Measurements from ENCODE around the gene CBX2.

The CBX2 gene

GRCh38 chr17:79745641-79746105 lies 32.3 kb upstream of the CBX2 start:
- Histone ChIP-seq H3K4me1 (ENCODE audit: control insufficient read depth in 1 of 2, insufficient read depth in 1 of 2, low read depth in 1 of 2, low read length in 1 of 2) (peaks cover 0 to 5% of the 10 kb centered on the region in 2 experiments), H3K4me3 (ENCODE audit: low read depth in 1 of 2, low read length in 1 of 2) (no peak overlapping the region), H3K36me3 (no peaks in the 10 kb centered on the region), H3K27me3 (peaks cover 99% of the 10 kb centered on the region), H3K9me3 (no peaks in the 10 kb centered on the region), H3K27ac (no peak overlapping the region)
- TF ChIP-seq CTCF (IDR thresholded peaks at IDR 0.05), result no peak

- Histone ChIP-seq H3K36me3 (no peaks in the 10 kb centered on the region), H3K4me3 (ENCODE audit: low read depth in 1 of 2, low read length in 1 of 2) (no peak overlapping the region), H3K27me3 (peaks cover 99% of the 10 kb centered on the region), H3K9me3 (no peaks in the 10 kb centered on the region), H3K4me1 (ENCODE audit: control insufficient read depth in 1 of 2, insufficient read depth in 1 of 2, low read depth in 1 of 2, low read length in 1 of 2) (peaks cover 0 to under 1% of the 10 kb centered on the region in 2 experiments), H3K27ac (no peak overlapping the region)
- no peak for TF ChIP-seq CTCF (IDR thresholded peaks at IDR 0.05)
These were observed 30.9 kb upstream of the CBX2 start for GRCh38 chr17:79746889-79747507.

GRCh38 chr17:79747508-79748294 lies 30.2 kb upstream of the CBX2 start:
- Histone ChIP-seq H3K4me3 (ENCODE audit: low read depth in 1 of 2, low read length in 1 of 2) (no peak overlapping the region), H3K9me3 (no peaks in the 10 kb centered on the region), H3K4me1 (ENCODE audit: control insufficient read depth in 1 of 2, insufficient read depth in 1 of 2, low read depth in 1 of 2, low read length in 1 of 2) (no peaks in the 10 kb centered on the region), H3K27me3 (peaks cover 99% of the 10 kb centered on the region), H3K27ac (no peak overlapping the region), H3K36me3 (no peaks in the 10 kb centered on the region)
- no peak for TF ChIP-seq CTCF (IDR thresholded peaks at IDR 0.05)

GRCh38 chr17:79748295-79749099 lies 29.5 kb upstream of the CBX2 start:
- TF ChIP-seq CTCF (IDR thresholded peaks at IDR 0.05), result no peak
- no peaks in the 10 kb centered on the region for H3K9me3 ChIP-seq
- peaks cover 99% of the 10 kb centered on the region for H3K27me3 ChIP-seq
- H3K36me3 ChIP-seq, result no peaks in the 10 kb centered on the region
- no peaks in the 10 kb centered on the region for H3K4me1 ChIP-seq (ENCODE audit: control insufficient read depth in 1 of 2, insufficient read depth in 1 of 2, low read depth in 1 of 2, low read length in 1 of 2)
- H3K27ac ChIP-seq, result no peak overlapping the region
- H3K4me3 ChIP-seq (ENCODE audit: low read depth in 1 of 2, low read length in 1 of 2), result no peak overlapping the region

GRCh38 chr17:79749156-79749815 lies 28.7 kb upstream of the CBX2 start:
- Histone ChIP-seq H3K36me3 (no peaks in the 10 kb centered on the region), H3K4me3 (ENCODE audit: low read depth in 1 of 2, low read length in 1 of 2) (no peak overlapping the region), H3K27ac (no peak overlapping the region), H3K9me3 (no peaks in the 10 kb centered on the region), H3K4me1 (ENCODE audit: control insufficient read depth in 1 of 2, insufficient read depth in 1 of 2, low read depth in 1 of 2, low read length in 1 of 2) (no peaks in the 10 kb centered on the region), H3K27me3 (peaks cover 99% of the 10 kb centered on the region)
- no peak for TF ChIP-seq CTCF (IDR thresholded peaks at IDR 0.05)
